HepG2 (cell line): Measurements from ENCODE around the gene SYT1. TPM values are rescaled to one million over a fixed set of nuclear protein-coding genes. Genes with fewer than 3 reads are reported as not detected.

Experiments
- ATAC-seq: fragments of 200-7000 bp; cut with Tn5 transposase; 3 replicates; pipeline ENCODE4 v1.9.1; 2020; ENCODE audit warnings: mild to moderate bottlenecking, moderate library complexity
- BruUV-seq: library from RNA; stranded (reverse); fragments of 400-500 nt; replicated peaks from 2 replicates; lab custom pipeline; 2021; lab: Mats Ljungman, UMichigan
- CTCF ChIA-PET: fragments of 300-600 bp; formaldehyde crosslinking; extraction: SDS; loops from one replicate; lab custom pipeline; 2021; ENCODE audit warnings: low total read pairs, inconsistent platforms, low intra/inter-chr PET ratio; lab: Yijun Ruan, JAX
- POLR2A ChIA-PET: fragments of 350-600 bp; sonication (Branson Sonifier 250); formaldehyde crosslinking; loops from one replicate; lab custom pipeline; 2020; ENCODE audit warnings: antibody characterized with exemption, inconsistent platforms; lab: Yijun Ruan, JAX
- DNase-seq: peaks from one replicate; pipeline ENCODE4 v3.0.0-alpha.2; 2015; ENCODE audit warnings: low spot score
- FAIRE-seq: peaks from 3 replicates; lab custom pipeline; 2011; peaks lifted over from hg19 to GRCh38; lab: Jason Lieb, UNC
- H2AFZ ChIP-seq: one replicate; pipeline ENCODE4 v1.6.1; 2011; ENCODE audit warnings: low read length, inconsistent platforms
- H3K27ac ChIP-seq: fragments of 300-600 bp; 3 replicates; pipeline ENCODE4 v1.8.0; 2011; ENCODE audit warnings: mixed run types, mild to moderate bottlenecking, mixed read lengths, low read length, inconsistent platforms; ENCODE audit not compliant: insufficient read depth; ENCODE audit errors: extremely low read length
- H3K27me3 ChIP-seq, 2 experiments: fragments of 200-600 bp in 1 of 2; 2 replicates in 1 of 2; 3 replicates in 1 of 2; pipeline versions ENCODE4 v1.6.0 to v1.8.0; 2011; ENCODE audit warnings: low read length in 2 of 2, mild to moderate bottlenecking in 2 of 2, moderate library complexity in 2 of 2, inconsistent platforms in 1 of 2; ENCODE audit not compliant: insufficient read depth in 2 of 2, control insufficient read depth in 1 of 2
- H3K36me3 ChIP-seq, 2 experiments: fragments of 200-600 bp in 1 of 2; replicated peaks in 1 of 2; 2 replicates in 1 of 2; 3 replicates in 1 of 2; pipeline versions ENCODE4 v1.5.1 to v1.8.0; 2011; ENCODE audit warnings: low read length in 2 of 2, inconsistent platforms in 1 of 2; ENCODE audit not compliant: insufficient read depth in 2 of 2, control insufficient read depth in 1 of 2
- H3K4me1 ChIP-seq: 2 replicates; pipeline ENCODE4 v1.5.1; 2012; ENCODE audit warnings: low read length, inconsistent platforms; ENCODE audit not compliant: insufficient read depth
- H3K4me2 ChIP-seq: 2 replicates; pipeline ENCODE4 v1.6.0; 2011; ENCODE audit warnings: low read depth, low read length, inconsistent platforms
- H3K4me3 ChIP-seq, 3 experiments: fragments of 200-600 bp in 1 of 3; sonication (generic), shearing (Covaris generic) in 1 of 3; replicated peaks in 1 of 3; 2 replicates each; pipeline ENCODE4 v1.5.1; 2011 to 2016; ENCODE audit warnings: low read length in 3 of 3, inconsistent platforms in 2 of 3, low read depth in 2 of 3, mild to moderate bottlenecking in 2 of 3, control low read depth in 1 of 3, mixed read lengths in 1 of 3; ENCODE audit not compliant: insufficient read depth in 1 of 3
- H3K79me2 ChIP-seq: one replicate; pipeline ENCODE4 v1.6.1; 2011; ENCODE audit warnings: low read length, inconsistent platforms; ENCODE audit not compliant: insufficient read depth
- H3K9ac ChIP-seq: 2 replicates; pipeline ENCODE4 v1.6.0; 2011; ENCODE audit warnings: mild to moderate bottlenecking, low read depth, low read length, inconsistent platforms; ENCODE audit not compliant: insufficient read depth
- H3K9me3 ChIP-seq: 2 replicates; pipeline ENCODE4 v1.5.1; 2012; ENCODE audit warnings: mild to moderate bottlenecking, low read length
- H4K20me1 ChIP-seq: 2 replicates; pipeline ENCODE4 v1.6.0; 2011; ENCODE audit warnings: inconsistent platforms, mild to moderate bottlenecking, low read length, moderate library complexity; ENCODE audit not compliant: insufficient read depth
- CEBPG ChIP-seq: IDR thresholded peaks from 2 replicates; pipeline ENCODE4 v1.6.1; 2016
- DBP ChIP-seq: sonication (generic); formaldehyde crosslinking; IDR thresholded peaks from 2 replicates; pipeline ENCODE4 v1.4.0; 2020; ENCODE audit warnings: missing genetic modification reagents; ENCODE audit errors: not compliant biosample characterization
- FOSL2 ChIP-seq: sonication (generic); formaldehyde crosslinking; IDR thresholded peaks from 2 replicates; pipeline ENCODE4 v1.4.0; 2020; ENCODE audit warnings: missing genetic modification reagents
- MTA3 ChIP-seq: sonication (generic); formaldehyde crosslinking; IDR thresholded peaks from 2 replicates; pipeline ENCODE4 v1.4.0; 2020; ENCODE audit warnings: missing genetic modification reagents
- PTBP1 ChIP-seq: fragments of 200-400 bp; formaldehyde crosslinking; IDR thresholded peaks from 2 replicates; pipeline ENCODE4 v1.6.1; 2018; ENCODE audit warnings: low read length, low read depth; ENCODE audit not compliant: poor library complexity, severe bottlenecking
- SMAD9 ChIP-seq: sonication (generic); formaldehyde crosslinking; IDR thresholded peaks from 2 replicates; pipeline ENCODE4 v1.5.1; 2020; ENCODE audit warnings: mild to moderate bottlenecking, missing genetic modification reagents
- SP2 ChIP-seq: sonication (generic); formaldehyde crosslinking; IDR thresholded peaks from 2 replicates; pipeline ENCODE4 v1.5.1; 2020; ENCODE audit warnings: mild to moderate bottlenecking, missing genetic modification reagents
- TARDBP ChIP-seq: sonication (generic); formaldehyde crosslinking; IDR thresholded peaks from 2 replicates; pipeline ENCODE4 v1.8.0; 2022; ENCODE audit warnings: mild to moderate bottlenecking, missing genetic modification reagents
- TBL1XR1 ChIP-seq: fragments of 150-350 bp; IDR thresholded peaks from 2 replicates; pipeline ENCODE4 v1.6.1; 2014; ENCODE audit warnings: borderline replicate concordance, low read length; ENCODE audit not compliant: partially characterized antibody
- TFE3 ChIP-seq: IDR thresholded peaks from 2 replicates; pipeline ENCODE4 v1.6.1; 2016
- TRIM24 ChIP-seq: sonication (generic); formaldehyde crosslinking; IDR thresholded peaks from 2 replicates; pipeline ENCODE4 v1.8.0; 2022; ENCODE audit warnings: mild to moderate bottlenecking, missing genetic modification reagents
- ZBTB3 ChIP-seq: sonication (generic); formaldehyde crosslinking; IDR thresholded peaks from 2 replicates; pipeline ENCODE4 v1.4.0; 2020; ENCODE audit warnings: low read depth, mild to moderate bottlenecking, moderate library complexity, missing genetic modification reagents, borderline replicate concordance
- ZBTB44 ChIP-seq: sonication (generic); formaldehyde crosslinking; IDR thresholded peaks from 2 replicates; pipeline ENCODE4 v1.4.0; 2020; ENCODE audit warnings: missing genetic modification reagents
- ZBTB7A ChIP-seq: sonication (generic); formaldehyde crosslinking; IDR thresholded peaks from 2 replicates; pipeline ENCODE4 v1.8.0; 2022; ENCODE audit warnings: mild to moderate bottlenecking, missing genetic modification reagents
- ZNF234 ChIP-seq: sonication (generic); formaldehyde crosslinking; conservative IDR thresholded peaks from 2 replicates; pipeline ENCODE4 v1.5.1; 2020; ENCODE audit warnings: mild to moderate bottlenecking, missing genetic modification reagents
- ZNF552 ChIP-seq: sonication (generic); formaldehyde crosslinking; IDR thresholded peaks from 2 replicates; pipeline ENCODE4 v1.9.0; 2022; ENCODE audit warnings: missing genetic modification reagents, mild to moderate bottlenecking, borderline replicate concordance
- ZNF562 ChIP-seq: sonication (generic); formaldehyde crosslinking; IDR thresholded peaks from 2 replicates; pipeline ENCODE4 v1.8.0; 2022; ENCODE audit warnings: missing genetic modification reagents, borderline replicate concordance
- ZNF652 ChIP-seq: IDR thresholded peaks from 2 replicates; pipeline ENCODE4 v1.6.1; 2016; ENCODE audit warnings: low read depth, borderline replicate concordance
- ZSCAN29 ChIP-seq: sonication (generic); formaldehyde crosslinking; conservative IDR thresholded peaks from 2 replicates; pipeline ENCODE4 v1.4.0; 2020; ENCODE audit warnings: mild to moderate bottlenecking, missing genetic modification reagents
- WGBS: methylation state at CpG from one replicate; pipeline ENCODE4 v1.1.6; 2017; ENCODE audit warnings: low lambda C conversion rate; 5-methylcytosine and 5-hydroxymethylcytosine counted together
- in situ Hi-C: cut with HindIII; loops from 2 replicates; pipeline ENCODE4 v1.10.0; 2017; ENCODE audit warnings: low pct_unique_long_range_greater_than_20kb; ENCODE audit not compliant: extremely low pct_ligation_motif_present
- intact Hi-C: fragments of 100-400 bp; cut with micrococcal nuclease; formaldehyde crosslinking; loops from one replicate; pipeline ENCODE4 v1.10.0; 2022; ENCODE audit not compliant: unreplicated experiment
- polyA plus RNA-seq, 8 experiments: library from polyadenylated mRNA; depleted of rRNA in 3 of 8; stranded (reverse) in 7 of 8; unstranded in 1 of 8; fragments of >200 nt; fragmentation: Illumina TruSeq in 4 of 8; extraction: Trizol in 4 of 8; gene quantifications; 2 replicates each; pipeline versions ENCODE4 v1.2.1 to v1.2.3, GENCODE V29; 2011 to 2016; ENCODE audit warnings: low read depth in 4 of 8, missing spikeins in 1 of 8, mixed read lengths in 1 of 8; ENCODE audit not compliant: insufficient read depth in 1 of 8
- total RNA-seq, 5 experiments: library from RNA; depleted of rRNA; stranded (reverse); fragments of >200 nt; fragmentation: Illumina TruSeq; extraction: Trizol; gene quantifications; 2 replicates each; pipeline ENCODE4 v1.2.3, GENCODE V29; 2016; ENCODE audit warnings: low read depth in 1 of 5
- TF ChIP-seq, protein P1 (sequence below): IDR thresholded peaks from 2 replicates; pipeline ENCODE4 v1.6.1; 2016; ENCODE audit warnings: missing biosample characterization, missing genetic modification reagents, low read depth

Gene SYT1
- total and polyA plus RNA-seq, 2 of the 13 experiments (the other 11 are each of a cell fraction or from before 2014, with no cell fraction given) = not detected

DNA sequence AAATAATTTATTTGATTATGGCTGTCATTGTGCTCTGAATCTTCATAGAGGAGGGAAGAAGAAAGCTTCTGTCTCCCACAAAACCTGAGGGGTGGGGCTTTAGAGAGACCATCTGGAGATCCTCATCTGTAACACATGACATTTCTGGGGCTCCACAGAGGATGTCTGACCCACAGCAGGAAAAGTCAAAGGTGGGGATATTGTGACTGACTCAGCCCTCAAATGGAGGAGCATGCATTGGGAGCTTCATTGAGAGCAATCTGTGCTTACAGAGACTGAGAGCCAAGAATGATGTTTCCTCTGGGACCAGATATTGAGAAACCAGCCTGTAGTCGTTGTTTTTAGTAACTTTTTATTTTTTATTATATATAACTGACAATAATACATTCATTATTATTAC is 158.7 kb downstream of the SYT1 start (continued):
- TF ChIP-seq TFE3 (no peak), ZNF562 (CRISPR knock-in tag) (no peak), ZNF234 (no peak), TRIM24 (CRISPR knock-in tag) (no peak), ZBTB3 (CRISPR knock-in tag) (no peak), TBL1XR1 (no peak)
- TF ChIP-seq, all 625 proteins: peak for 0

- H2AFZ ChIP-seq = no peak overlapping the region
- no peaks in the 10 kb centered on the region for H3K4me1 ChIP-seq
- H3K4me2 ChIP-seq = no peak overlapping the region
- H3K9me3 ChIP-seq = no peaks in the 10 kb centered on the region
- no peak overlapping the region for H3K9ac ChIP-seq
- in situ Hi-C loops (no loop called here), intact Hi-C loops (no loop called here)
- no peaks in the 10 kb centered on the region for H3K36me3 ChIP-seq
- DNase-seq (no peak), FAIRE-seq (no peak), ATAC-seq (no peak)
- ChIA-PET POLR2A (no interaction called here), CTCF (no interaction called here)
- no peak overlapping the region for H3K4me3 ChIP-seq
- H3K79me2 ChIP-seq = no peaks in the 10 kb centered on the region
- WGBS = 30% methylated on average over 2 of the region's 2 CpGs
- H3K27me3 ChIP-seq = no peaks in the 10 kb centered on the region
- no peak overlapping the region for H3K27ac ChIP-seq
- no TSS peak for BruUV-seq
- H4K20me1 ChIP-seq = no peaks in the 10 kb centered on the region
- TF ChIP-seq ZNF552 (CRISPR knock-in tag) = no peak
- TF ChIP-seq SMAD9 (CRISPR knock-in tag) = no peak
- no peak for TF ChIP-seq SP2
- no peak for TF ChIP-seq TARDBP (CRISPR knock-in tag)
- no peak for TF ChIP-seq ZBTB7A
- no peak for TF ChIP-seq PTBP1
- no peak for TF ChIP-seq CEBPG (CRISPR knock-in tag)
- TF ChIP-seq DBP (CRISPR knock-in tag) = no peak
- TF ChIP-seq, protein P1, sequence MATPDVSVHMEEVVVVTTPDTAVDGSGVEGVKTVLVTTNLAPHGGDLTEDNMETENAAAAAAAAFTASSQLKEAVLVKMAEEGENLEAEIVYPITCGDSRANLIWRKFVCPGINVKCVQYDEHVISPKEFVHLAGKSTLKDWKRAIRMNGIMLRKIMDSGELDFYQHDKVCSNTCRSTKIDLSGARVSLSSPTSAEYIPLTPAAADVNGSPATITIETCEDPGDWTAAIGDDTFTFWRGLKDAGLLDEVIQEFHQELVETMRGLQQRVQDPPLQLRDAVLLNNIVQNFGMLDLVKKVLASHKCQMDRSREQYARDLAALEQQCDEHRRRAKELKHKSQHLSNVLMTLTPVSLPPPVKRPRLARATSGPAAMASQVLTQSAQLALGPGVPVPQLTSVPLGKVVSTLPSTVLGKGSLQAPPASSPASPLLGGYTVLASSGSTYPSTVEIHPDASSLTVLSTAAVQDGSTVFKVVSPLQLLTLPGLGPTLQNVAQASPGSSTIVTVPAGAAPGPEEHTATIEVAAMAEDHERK (CRISPR knock-in tag) = no peak
- TF ChIP-seq ZSCAN29 (CRISPR knock-in tag) = no peak
- TF ChIP-seq ZNF652 (CRISPR knock-in tag) = no peak
- TF ChIP-seq ZBTB44 (CRISPR knock-in tag) = no peak
- no peak for TF ChIP-seq FOSL2
- TF ChIP-seq MTA3 (CRISPR knock-in tag) = no peak
Measured at GRCh38 chr12:79023784-79024183, 159.2 kb downstream of the SYT1 start.
